Esophagus muscularis mucosa (tissue), 4 donors: Measurements from ENCODE around the gene SYNGR1. TPM values are rescaled to one million over a fixed set of nuclear protein-coding genes. Genes with fewer than 3 reads are reported as not detected.

Experiments used
- DNase-seq: peaks from one replicate; pipeline ENCODE4 v3.0.0-alpha.2; 2017; ENCODE audit errors: extremely low spot score
- H3K27ac ChIP-seq, 4 donors: fragments of 200-600 bp; sonication (generic); replicated peaks in 1 of 4; 1 replicate in 3 of 4; 2 replicates in 1 of 4; pipeline ENCODE4 v1.5.1; 2016 to 2019; ENCODE audit warnings: mild to moderate bottlenecking in 1 of 4
- H3K27me3 ChIP-seq, 4 donors: fragments of 200-600 bp; sonication (generic); one replicate each; pipeline versions ENCODE4 v1.5.1 to v1.6.0; 2016 to 2019
- H3K36me3 ChIP-seq, 4 donors: fragments of 200-600 bp; sonication (generic); one replicate each; pipeline ENCODE4 v1.5.1; 2016 to 2019
- H3K4me1 ChIP-seq, 4 donors: fragments of 200-600 bp; sonication (generic); one replicate each; pipeline ENCODE4 v1.5.1; 2016 to 2019
- H3K4me3 ChIP-seq, 4 donors: fragments of 200-600 bp; sonication (generic); 1 replicate in 2 of 4; 2 replicates in 2 of 4; pipeline ENCODE4 v1.5.1; 2016 to 2019; ENCODE audit warnings: mild to moderate bottlenecking in 4 of 4, moderate library complexity in 1 of 4
- H3K9me3 ChIP-seq, 4 donors: fragments of 200-600 bp; sonication (generic); 1 replicate in 3 of 4; 2 replicates in 1 of 4; pipeline ENCODE4 v1.5.1; 2016 to 2019
- EP300 ChIP-seq: sonication (generic); formaldehyde crosslinking; IDR thresholded peaks from one replicate; pipeline ENCODE4 v1.6.1; 2017; ENCODE audit warnings: antibody characterized with exemption
- POLR2A ChIP-seq: fragments of 450-650 bp; IDR thresholded peaks from one replicate; pipeline ENCODE4 v1.6.1; 2017; ENCODE audit warnings: antibody characterized with exemption, moderate library complexity, mild to moderate bottlenecking, low read depth
- POLR2AphosphoS5 ChIP-seq, 2 donors: sonication (generic); formaldehyde crosslinking; IDR thresholded peaks; one replicate each; pipeline ENCODE4 v1.6.1; 2017; ENCODE audit warnings: antibody characterized with exemption in 2 of 2
- WGBS: methylation state at CpG from one replicate; pipeline ENCODE4 v1.1.5; 2018; 5-methylcytosine and 5-hydroxymethylcytosine counted together
- intact Hi-C: fragments of 100-400 bp; cut with DNase I; formaldehyde crosslinking; loops from one replicate; pipeline ENCODE4 v1.15.1; 2023
- total RNA-seq, 4 donors: library from RNA; depleted of rRNA; stranded (reverse); fragments of >200 nt; gene quantifications; one replicate each; pipeline versions ENCODE4 v1.1.0 to v1.2.1, GENCODE V29; 2016
- TF ChIP-seq, protein P1 (sequence below), 3 experiments: fragments of 200-600 bp in 2 of 3; fragments of 450-650 bp in 1 of 3; sonication (generic) in 2 of 3; IDR thresholded peaks; one replicate each; pipeline ENCODE4 v1.5.1; 2017 to 2019; ENCODE audit warnings: antibody characterized with exemption in 3 of 3, mild to moderate bottlenecking in 2 of 3, moderate library complexity in 1 of 3

Gene SYNGR1
- total RNA-seq, 4 donors from 2014 or later, result 14.4 to 29.4 (median 24.0) TPM

GRCh38 chr22:39381009-39381755, 31.4 kb downstream of the SYNGR1 start:
- no peak overlapping the region for H3K4me3 ChIP-seq
- TF ChIP-seq POLR2AphosphoS5 (IDR thresholded peaks at IDR 0.05) (no peak), POLR2A (no peak), EP300 (no peak)
- TF ChIP-seq, protein P1, sequence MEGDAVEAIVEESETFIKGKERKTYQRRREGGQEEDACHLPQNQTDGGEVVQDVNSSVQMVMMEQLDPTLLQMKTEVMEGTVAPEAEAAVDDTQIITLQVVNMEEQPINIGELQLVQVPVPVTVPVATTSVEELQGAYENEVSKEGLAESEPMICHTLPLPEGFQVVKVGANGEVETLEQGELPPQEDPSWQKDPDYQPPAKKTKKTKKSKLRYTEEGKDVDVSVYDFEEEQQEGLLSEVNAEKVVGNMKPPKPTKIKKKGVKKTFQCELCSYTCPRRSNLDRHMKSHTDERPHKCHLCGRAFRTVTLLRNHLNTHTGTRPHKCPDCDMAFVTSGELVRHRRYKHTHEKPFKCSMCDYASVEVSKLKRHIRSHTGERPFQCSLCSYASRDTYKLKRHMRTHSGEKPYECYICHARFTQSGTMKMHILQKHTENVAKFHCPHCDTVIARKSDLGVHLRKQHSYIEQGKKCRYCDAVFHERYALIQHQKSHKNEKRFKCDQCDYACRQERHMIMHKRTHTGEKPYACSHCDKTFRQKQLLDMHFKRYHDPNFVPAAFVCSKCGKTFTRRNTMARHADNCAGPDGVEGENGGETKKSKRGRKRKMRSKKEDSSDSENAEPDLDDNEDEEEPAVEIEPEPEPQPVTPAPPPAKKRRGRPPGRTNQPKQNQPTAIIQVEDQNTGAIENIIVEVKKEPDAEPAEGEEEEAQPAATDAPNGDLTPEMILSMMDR (IDR thresholded peaks at IDR 0.05), result no peak
- H3K9me3 ChIP-seq, result no peaks in the 10 kb centered on the region
- no peak for DNase-seq
- peaks cover 0 to 7% (median 2%) of the 10 kb centered on the region in 4 donors for H3K4me1 ChIP-seq
- peaks cover 14 to 42% (median 35%) of the 10 kb centered on the region in 4 donors for H3K36me3 ChIP-seq
- H3K27ac ChIP-seq, result no peak overlapping the region
- intact Hi-C loops, result no loop called here
- WGBS, result 85% methylated on average over 14 of the region's 14 CpGs
- peaks cover 0 to 7% (median 0%) of the 10 kb centered on the region in 4 donors for H3K27me3 ChIP-seq

GRCh38 chr22:39381930-39382329, 32.1 kb downstream of the SYNGR1 start:
- TF ChIP-seq POLR2AphosphoS5 (IDR thresholded peaks at IDR 0.05) (no peak), EP300 (no peak), POLR2A (no peak)
- TF ChIP-seq, protein P1 (IDR thresholded peaks at IDR 0.05), result no peak
- Histone ChIP-seq H3K4me3 (no peak overlapping the region), H3K27ac (no peak overlapping the region), H3K4me1 (peaks cover 0 to 7% (median 2%) of the 10 kb centered on the region in 4 donors), H3K9me3 (no peaks in the 10 kb centered on the region), H3K27me3 (peaks cover 0 to 7% (median 0%) of the 10 kb centered on the region in 4 donors), H3K36me3 (peaks cover 8 to 35% (median 28%) of the 10 kb centered on the region in 4 donors)
- intact Hi-C loops, result no loop called here
- DNase-seq, result no peak
- WGBS, result 90% methylated on average over 4 of the region's 8 CpGs

DNA sequence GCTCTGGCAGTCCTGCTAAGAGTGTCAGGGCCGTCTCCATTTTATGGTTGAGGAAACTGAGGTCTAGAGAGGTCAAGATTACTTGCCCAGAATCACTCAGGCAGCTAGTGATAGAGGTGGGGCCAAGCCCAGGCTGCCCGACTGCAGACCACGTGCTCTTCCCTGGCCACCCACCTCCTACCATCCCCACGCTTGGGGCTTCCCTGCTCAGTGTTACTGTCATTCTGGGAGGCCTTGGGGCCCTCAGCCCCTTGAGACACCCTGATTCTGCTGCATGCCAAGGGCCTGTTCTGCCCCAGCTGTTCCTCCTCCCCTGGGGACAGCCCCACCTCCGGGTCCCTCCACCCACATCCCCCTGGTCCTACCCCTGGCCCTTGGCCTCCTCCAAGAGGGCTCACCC, 32.6 kb downstream of the SYNGR1 start:
- DNase-seq, result no peak
- WGBS, result 86% methylated on average over 5 of the region's 5 CpGs
- intact Hi-C loops, result no loop called here

DNA sequence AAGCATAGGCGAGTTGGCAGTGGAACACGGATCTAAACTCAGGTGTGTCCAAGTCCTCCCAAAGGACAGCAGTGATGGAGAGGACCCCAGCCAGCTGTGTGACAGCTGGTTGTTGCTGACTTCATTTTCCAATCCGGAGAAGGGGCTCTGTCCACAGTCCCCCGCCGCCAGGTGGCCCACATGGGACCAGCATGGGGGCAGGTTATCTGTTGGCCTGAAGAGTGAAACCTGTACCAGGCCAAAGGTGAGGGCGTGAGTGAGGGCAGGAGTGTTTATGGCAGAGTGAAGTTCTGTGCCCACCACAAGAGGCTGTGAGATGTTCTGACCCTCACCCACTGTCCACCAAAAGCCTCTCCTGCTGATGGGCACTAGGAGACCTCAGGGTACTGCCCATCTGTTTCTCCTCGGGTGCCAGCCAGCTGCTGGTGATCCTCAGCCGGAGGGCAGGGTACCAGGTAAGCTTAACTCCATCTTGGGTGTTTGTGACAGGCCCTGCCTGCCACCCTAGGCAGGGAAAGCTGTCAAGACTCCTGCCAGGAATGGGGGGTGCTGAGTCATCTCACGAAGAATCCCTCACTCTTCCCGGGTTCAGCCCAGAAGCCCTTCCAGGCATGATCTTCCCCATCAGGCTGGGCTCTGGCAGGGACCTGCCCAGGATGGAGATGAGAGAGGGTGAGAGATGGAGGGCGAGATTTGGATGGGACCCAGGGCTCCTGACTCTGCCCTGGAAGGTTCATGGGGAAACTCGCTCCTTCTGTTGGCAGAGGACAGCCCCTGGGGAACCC, 34.2 kb downstream of the SYNGR1 start:
- H3K4me3 ChIP-seq, result no peak overlapping the region
- peaks cover 0 to 7% (median 0%) of the 10 kb centered on the region in 4 donors for H3K27me3 ChIP-seq
- DNase-seq, result no peak
- no peak for TF ChIP-seq POLR2A
- TF ChIP-seq, protein P1 (IDR thresholded peaks at IDR 0.05), result no peak
- TF ChIP-seq POLR2AphosphoS5 (IDR thresholded peaks at IDR 0.05), result no peak
- no peak for TF ChIP-seq EP300
- intact Hi-C loops, result no loop called here
- WGBS, result 81% methylated on average over 12 of the region's 12 CpGs
- peaks cover 1 to 14% (median 11%) of the 10 kb centered on the region in 4 donors for H3K36me3 ChIP-seq
- peaks cover 4 to 17% (median 12%) of the 10 kb centered on the region in 4 donors for H3K4me1 ChIP-seq
- no peaks in the 10 kb centered on the region for H3K9me3 ChIP-seq
- no peak overlapping the region for H3K27ac ChIP-seq

More for the DNA sequence above, 32.6 kb downstream of the SYNGR1 start:
- Histone ChIP-seq H3K9me3 (no peaks in the 10 kb centered on the region), H3K27me3 (peaks cover 0 to 7% (median 0%) of the 10 kb centered on the region in 4 donors), H3K36me3 (peaks cover 8 to 30% (median 24%) of the 10 kb centered on the region in 4 donors), H3K4me3 (no peak overlapping the region), H3K4me1 (peaks cover 0 to 7% (median 2%) of the 10 kb centered on the region in 4 donors), H3K27ac (no peak overlapping the region)
- TF ChIP-seq POLR2AphosphoS5 (IDR thresholded peaks at IDR 0.05) (no peak), EP300 (no peak), POLR2A (no peak)
- TF ChIP-seq, protein P1 (IDR thresholded peaks at IDR 0.05), result no peak
